ENCODE data around the gene BFSP2.

GRCh38 chr3:133388696-133389395, 11.0 kb upstream of the BFSP2 start:
- TF ChIP-seq, protein P1, sequence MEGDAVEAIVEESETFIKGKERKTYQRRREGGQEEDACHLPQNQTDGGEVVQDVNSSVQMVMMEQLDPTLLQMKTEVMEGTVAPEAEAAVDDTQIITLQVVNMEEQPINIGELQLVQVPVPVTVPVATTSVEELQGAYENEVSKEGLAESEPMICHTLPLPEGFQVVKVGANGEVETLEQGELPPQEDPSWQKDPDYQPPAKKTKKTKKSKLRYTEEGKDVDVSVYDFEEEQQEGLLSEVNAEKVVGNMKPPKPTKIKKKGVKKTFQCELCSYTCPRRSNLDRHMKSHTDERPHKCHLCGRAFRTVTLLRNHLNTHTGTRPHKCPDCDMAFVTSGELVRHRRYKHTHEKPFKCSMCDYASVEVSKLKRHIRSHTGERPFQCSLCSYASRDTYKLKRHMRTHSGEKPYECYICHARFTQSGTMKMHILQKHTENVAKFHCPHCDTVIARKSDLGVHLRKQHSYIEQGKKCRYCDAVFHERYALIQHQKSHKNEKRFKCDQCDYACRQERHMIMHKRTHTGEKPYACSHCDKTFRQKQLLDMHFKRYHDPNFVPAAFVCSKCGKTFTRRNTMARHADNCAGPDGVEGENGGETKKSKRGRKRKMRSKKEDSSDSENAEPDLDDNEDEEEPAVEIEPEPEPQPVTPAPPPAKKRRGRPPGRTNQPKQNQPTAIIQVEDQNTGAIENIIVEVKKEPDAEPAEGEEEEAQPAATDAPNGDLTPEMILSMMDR (IDR thresholded peaks at IDR 0.05): no peak
- TF ChIP-seq POLR2A (IDR thresholded peaks at IDR 0.05): no peak
